HG02763 (cell line): ENCODE data around the gene CD300H.

Experiments used
- ATAC-seq: cut with Tn5 transposase; IDR thresholded peaks from one replicate; pipeline ENCODE4 v1.9.1; 2021; ENCODE audit warnings: mild to moderate bottlenecking, moderate library complexity; ENCODE audit not compliant: unreplicated experiment

Gene CD300H

DNA sequence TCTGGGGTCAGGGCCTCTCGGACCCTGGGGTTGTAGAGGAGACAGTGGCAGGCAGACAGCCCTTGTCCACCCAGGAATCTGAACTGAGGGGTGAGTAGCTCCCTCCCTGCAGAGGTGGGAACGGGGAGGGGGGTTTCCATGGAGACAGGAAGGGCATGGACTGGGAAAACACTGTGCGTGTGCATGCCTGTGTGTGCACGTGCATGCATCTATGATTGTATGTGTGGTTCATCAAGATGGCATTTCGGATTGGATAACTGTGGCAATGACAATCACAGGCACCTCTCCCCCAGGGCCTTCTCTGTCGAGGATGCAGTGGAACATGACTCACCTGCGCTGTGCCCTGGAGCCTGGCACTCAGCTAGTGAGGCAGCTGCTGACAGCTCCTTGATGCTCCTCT, 15.3 kb downstream of the CD300H start:
- no peak for ATAC-seq

DNA sequence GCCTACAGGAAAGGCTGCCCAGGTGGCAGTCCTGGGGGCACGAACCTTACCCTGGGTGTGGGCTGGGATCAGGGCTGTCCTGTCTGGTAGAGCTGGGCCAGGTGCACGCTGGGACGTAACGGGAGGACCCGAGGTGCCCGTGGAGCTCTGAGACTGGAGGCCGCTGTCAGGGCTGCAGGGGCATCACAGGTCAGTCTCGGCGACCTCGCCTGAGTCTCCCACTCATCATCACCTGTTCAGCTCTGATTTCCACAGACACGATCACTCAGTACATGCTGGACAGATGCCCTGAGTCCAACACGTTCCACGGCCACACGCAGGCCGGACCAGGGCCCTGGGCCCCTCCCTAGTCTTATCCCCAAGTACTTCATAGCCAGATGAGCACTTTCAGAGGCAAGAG, 16.7 kb downstream of the CD300H start:
- no peak for ATAC-seq

DNA sequence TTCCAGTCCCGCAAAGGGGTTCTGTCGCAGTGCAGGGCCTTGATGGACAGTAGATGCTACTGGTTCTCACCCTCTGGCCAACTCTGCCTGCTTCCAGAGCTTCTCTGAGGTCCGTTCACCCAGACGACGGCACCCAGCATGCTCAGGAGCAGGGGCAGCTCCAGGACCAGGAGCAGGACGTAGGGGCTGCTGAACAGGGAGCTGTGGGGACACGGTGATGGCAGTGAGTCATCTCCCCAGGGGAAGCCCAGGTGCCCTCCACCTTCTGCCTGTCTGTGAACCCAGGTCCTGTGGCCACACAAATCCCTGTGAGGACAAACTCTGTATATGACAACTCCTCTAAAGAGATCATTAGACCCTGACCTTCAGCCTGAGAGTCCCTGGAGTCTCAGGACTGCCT, 18.0 kb downstream of the CD300H start:
- no peak for ATAC-seq

DNA sequence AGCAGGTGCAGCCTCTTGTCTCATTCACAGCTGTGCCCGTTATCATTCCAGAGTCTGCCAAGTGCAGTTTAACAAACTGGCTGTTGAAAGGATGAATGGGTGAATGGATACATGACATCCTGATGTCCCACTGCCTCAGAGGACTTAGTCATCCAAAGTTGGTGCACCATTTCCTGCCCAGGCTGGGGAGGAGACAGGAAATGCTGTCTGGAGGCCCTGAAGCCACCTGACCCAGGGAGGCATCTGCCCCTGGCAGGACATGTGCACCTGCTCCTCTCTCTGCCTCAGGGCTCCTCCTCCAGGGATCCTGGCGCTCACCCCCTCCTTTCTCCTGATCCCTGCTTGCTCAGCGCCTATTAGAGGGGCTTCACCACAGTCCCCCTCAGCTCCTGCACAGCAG, 19.6 kb downstream of the CD300H start:
- ATAC-seq: no peak

DNA sequence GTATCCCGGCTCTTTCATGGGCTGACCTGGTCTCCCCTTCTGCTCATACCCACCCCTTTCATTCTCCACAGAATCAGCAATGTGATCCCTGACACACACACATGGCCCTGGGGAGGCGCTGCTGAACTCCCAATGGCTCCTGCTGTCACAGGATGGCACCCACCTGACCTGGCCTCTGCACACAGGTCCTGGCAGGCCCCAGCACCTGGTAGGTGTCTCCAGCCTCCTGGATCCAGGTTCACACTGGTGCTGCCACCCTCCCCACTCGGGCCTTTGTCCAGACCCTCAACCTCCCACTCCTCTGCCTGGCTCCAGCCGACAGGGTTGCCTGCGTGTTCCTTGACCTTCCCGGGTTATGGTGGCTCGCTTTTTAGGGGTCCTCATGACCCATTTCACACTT, 20.0 kb downstream of the CD300H start:
- ATAC-seq: no peak

DNA sequence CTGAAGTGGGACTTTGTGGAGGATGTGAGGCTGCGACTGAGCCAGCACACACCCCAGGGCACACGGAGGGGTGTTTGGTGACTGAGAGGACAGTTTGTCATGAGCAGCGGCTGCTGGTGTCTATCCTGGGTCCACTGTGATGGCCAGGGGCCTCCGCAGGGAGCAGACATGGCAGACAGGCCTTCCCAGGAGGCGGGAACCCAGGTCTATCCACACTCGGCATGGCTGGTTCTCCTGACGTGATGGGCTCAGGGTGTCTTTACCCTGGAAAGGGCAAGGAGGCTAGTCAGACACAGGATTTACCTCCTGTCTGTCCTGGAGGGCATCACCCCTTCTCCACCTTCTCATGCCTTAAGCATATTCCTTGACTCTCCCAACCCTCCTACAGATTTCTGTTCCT, 20.7 kb downstream of the CD300H start:
- no peak for ATAC-seq

DNA sequence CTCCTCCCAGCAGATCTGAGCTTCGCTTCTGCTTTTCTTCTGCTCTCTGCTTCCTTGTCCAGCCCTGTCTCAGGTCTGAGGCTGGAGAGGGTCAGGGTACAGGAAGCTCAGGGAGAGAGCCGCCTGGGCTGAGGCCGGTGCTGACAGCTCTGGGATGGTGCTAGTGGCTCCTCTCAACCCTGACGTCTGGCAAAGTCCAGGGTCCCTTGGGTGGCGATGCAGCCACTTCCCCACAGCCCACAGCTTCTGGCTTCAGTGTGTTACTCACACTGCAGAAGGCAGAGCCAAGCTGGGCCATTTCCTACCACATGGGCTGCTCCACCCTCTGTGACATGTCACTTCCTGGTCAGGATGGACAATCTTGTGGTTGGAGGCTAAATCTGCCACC, 21.5 kb downstream of the CD300H start, which contains the start of gene CD300C:
TSS of gene CD300C (minus strand) at position 273 of the 388 bp plus-strand sequence. CDS start 333 bp downstream, outside the sequence.
- no peak for ATAC-seq

DNA sequence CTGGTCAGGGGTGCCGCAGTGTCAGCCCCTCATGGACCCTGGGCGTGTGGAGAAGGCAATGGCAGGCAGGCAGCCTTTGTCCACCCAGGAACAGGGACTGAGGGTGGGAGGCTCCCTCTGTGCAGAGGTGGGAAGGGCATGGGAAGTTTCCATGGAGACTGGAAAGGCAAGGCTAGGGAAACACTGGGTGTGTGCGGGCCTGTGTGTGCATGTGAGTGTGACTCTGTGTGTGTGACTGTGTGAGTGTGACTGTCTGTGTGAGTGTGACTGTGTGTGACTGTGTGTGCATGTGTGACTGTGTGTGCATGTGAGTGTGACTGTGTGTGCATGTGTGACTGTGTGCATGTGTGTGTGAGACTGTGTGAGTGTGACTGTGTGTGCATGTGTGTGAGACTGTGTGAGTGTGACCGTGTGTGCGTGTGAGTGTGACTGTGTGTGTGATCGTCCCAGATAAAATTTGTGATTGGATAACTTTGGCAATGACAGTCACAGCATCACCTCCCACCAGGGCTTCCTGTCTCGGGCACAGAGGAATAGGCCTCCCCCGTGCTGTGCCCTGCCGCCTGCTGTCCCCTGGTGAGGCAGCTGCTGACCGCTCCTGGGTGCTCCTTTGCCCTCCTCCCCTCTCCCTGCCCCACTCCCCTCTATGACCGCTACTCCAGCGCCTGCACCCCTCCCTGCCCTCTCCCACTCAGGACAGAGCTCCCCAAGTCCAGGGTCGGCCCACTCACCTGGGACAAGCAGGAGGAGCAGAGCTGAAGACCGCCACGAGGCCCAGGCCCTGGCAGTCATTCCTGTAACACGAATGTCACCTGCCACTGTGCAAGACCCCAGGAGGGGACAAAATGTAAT, 22.1 kb downstream of the CD300H start:
- ATAC-seq: no peak

DNA sequence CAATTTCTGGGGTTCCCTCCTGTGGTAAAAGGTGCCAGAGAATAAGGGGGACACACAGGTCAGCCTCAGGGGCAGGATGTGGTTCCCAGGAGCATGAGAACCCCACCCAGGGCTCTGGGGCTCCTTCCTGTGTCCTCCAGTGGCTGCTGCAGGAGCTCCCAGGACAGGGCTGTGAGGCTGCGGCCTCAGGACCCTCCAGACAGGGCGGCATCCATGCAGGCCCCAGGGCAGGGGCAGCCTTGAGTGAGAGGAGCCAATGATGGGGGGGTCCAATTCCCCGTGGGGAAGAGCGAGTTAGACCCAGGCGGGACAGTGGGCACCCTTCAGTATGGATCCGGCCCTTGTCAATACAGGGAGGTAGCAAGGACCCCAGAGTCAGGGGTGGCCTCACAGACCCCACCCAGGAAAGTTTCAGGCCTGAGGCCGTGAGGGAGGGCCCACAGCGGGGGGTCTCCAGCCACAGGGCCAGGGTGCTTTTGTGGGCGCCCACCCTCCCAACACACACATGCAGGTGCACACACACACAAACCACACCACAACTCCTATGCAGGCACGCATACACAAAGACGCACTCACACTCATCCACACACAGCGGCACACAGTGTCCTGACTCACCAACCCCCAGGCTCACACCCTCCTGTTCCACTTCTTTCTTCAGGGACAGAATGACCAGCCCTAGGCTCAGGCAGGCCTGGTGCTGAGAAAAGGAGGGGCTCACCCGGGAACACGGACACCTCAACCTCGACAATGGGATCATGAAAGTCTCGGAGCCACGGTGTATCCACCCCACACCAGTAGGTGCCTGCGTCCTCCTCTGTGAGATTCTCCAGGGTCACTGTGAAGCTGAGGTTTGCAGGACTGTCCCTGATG, 23.2 kb downstream of the CD300H start:
- ATAC-seq: no peak

DNA sequence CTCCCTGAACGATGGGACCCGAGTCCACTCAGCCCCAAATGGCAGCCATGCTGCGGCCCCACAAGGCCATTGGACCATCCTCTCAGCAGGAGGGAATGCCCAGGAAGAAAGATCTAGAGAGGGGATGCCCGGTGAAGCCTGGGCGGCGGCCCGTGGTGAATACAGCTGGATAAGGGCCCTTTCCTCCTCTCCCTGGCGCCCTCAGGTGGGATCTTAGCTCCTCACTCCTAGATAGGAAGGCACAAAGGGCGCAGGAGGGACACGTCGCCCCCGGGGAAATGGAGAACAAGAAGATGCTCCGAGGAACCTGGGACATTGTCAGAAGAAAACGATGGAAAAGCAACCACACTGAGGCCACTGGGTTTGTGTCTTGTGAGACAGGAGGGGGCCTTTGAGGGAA, 23.9 kb downstream of the CD300H start:
- no peak for ATAC-seq

DNA sequence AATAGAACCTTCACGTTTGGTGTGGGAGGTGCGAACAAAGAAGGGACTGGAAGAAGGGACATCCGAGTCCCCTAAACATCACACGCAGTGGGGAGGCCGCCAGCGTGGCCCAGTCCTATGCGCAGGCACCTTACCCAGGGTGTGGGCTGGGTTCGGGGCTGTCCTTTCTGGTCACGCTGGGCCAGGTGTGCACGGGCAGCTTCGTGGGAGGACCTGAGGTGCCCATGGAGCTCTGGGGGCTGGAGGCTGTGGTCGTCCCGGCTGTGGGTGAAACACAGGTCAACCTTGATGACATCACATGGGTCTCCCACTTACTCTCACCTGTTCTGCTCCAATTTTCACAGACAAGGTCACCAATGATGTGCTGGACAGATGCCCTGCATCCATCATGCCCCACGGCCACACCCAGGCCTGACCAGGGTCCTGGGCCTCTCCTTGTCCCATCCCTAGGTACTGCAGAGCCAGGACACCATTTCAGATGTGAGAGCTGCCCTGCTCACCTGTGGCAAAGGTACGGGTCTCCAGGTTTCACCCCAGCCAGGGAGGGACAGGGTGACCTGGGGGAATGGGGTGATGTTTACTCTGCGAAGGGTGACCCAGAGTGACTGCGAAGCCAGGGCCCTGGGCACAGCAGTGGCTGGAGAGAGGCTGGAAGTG, 24.5 kb downstream of the CD300H start:
- no peak for ATAC-seq

DNA sequence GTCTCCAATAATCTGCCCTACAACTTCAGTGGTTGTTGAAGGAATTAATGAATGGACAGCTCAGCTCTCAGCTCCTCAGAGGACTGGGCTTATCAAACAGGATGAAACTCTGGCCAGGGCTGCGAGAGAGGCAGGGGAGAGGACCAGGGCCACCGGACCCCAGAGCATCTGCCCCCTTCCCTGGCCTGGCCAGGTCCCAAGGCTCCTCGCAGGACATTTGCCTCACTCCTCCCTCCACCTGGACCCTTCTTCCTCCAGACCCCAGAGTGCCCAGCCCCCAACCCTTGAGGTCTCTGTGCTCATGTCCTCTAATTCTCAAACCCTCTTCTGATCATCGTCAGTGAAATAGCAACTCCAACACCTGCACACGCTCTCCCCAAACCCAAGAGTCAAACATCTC, 25.1 kb downstream of the CD300H start:
- no peak for ATAC-seq

DNA sequence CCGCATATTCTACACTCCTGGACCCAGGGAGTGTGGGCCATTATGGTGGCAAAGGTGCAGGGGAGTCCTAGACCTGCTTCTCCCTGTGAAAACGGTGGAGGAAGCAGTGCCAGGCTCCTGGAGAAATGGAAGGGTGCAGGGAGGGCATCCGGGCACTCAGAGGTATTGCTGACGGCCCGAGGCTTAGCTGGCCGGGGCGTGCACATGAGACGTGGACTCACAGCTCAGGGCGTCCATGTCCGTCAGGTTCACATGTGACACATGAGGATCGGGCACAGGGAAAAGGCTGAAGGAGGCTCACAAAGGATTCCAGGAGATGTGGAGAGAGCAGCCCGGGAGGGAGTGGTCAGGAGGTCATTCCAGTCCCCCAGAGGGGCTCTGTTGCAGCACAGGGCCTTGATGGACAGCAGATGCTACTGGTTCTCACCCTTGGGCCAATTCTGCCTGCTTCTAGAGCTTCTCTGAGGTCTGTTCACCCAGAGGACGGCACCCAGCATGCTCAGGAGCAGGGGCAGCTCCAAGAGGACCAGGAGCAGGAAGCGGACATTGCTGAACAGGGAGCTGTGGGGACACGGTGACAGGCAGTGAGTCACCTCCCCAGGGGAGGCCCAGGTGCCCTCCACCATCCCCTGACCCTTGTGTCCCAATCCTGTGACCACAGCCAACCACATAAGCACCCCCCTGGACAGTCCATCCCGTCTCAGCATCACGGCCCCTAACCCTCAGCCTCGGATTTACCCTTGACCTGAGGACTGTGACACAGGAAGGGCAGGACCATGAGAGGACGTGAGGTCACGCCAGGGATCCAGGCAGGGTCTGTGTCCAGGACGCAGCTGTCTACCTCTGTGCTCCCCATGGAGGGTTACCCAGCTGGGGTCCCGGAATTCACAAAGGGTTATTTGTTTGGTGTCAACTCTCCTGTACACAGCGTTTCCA, 25.9 kb downstream of the CD300H start:
- ATAC-seq: no peak

DNA sequence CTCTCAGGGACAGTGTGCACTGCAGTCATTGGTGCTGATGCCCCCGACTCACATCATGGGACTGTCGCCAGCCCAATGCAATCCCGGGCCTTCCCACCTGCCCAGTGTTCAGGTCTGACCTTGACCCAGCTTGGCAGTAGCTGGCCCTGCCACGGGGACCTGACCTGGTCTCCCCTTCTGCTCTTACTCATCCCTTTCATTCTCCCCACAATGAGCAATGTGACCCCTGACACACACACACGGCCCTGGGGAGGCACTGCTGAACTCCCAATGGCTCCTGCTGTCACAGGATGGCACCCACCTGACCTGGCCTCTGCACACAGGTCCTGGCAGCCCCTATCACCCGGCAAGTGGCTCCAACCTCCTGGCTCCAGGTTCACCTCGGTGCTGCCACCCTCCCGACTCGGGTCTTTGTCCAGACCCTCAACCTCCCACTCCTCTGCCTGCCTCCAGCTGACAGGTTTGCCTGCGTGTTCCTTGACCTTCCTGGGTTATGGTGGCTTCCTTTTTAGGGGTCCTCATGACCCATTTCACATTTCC, 28.0 kb downstream of the CD300H start:
- ATAC-seq: no peak

DNA sequence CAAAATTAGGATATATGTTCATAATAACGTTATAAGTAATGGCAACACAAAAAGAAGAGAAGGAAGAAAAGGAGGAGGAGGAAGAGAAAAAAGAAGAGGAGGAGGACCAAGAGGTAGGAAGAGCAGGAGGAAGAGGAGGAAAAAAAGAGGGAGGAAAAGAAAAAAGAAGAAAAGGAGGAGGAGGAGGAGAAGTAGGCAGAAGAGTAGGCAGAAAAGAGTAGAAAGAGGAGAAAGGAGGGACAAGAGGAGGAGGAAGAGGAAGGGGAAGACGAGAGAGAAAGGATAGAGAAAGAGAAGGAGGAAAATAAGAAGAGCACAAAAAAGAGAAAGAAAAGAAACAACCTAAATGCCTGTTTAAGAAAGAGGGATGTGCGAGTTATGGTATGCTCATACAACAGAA, 30.4 kb downstream of the CD300H start:
- ATAC-seq: no peak

DNA sequence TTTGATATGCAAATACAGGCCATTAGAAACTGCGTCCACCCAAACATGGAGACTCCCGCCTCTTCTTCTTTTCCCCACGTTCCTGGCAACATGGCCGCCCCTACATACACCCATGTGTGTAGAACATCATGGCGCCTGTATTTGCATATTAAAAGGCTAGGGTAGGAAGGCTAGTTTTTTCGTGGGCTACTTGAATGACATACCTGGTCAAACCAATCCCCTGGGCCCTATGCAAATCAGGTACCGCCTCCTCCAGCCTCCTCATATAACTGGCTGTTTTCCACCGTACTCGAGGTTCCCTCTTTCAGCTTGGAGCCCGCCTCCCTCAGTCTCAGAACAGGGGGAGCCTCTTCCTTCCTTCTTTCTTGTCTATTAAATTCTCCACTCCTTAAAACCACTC, 35.2 kb downstream of the CD300H start:
- no peak for ATAC-seq

DNA sequence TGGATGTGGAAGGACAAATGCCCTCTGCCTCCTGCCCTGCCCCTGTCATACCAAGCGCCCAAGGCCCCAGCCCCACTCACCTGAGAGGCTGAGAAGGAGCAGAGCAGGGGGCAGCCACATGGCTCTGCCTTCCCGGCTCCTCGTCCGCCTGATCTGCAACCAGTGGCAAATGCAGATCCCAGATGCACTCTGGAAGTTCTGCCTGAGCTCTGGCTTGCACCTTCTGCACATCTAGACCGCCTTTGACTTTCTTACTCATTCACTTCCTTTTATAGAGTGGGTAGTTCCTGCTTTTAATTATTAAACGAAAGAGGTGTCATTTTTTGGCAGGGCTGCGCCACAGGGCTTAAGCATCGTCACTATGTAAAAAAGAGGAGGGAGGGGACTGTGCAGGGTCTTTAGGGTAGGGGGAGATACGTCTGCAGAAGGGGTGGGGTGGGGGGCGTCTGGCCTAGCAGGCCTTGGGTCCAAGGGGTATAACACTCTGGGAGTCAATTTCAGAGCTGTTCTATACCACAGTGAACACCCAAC, 36.0 kb downstream of the CD300H start, which contains the start of gene CD300LB:
TSS of gene CD300LB (minus strand) at position 245 of the 531 bp plus-strand sequence. CDS start at position 120, 125 bp downstream.
- no peak for ATAC-seq

DNA sequence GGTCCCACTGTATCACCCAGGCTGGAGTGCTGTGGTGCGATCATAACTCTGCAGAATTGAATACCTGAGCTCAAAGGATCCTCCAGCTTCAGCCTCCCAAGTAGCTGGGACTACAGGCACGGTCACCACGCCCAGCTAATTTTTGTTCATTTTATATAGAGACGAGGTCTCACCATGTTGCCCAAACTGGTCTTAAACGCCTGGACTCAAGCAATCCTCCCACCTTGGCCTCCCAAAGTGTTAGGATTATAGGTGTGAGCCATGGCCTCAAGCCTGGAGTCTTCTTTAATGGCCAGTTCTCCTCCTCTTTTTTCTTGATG, 36.5 kb downstream of the CD300H start:
- no peak for ATAC-seq

DNA sequence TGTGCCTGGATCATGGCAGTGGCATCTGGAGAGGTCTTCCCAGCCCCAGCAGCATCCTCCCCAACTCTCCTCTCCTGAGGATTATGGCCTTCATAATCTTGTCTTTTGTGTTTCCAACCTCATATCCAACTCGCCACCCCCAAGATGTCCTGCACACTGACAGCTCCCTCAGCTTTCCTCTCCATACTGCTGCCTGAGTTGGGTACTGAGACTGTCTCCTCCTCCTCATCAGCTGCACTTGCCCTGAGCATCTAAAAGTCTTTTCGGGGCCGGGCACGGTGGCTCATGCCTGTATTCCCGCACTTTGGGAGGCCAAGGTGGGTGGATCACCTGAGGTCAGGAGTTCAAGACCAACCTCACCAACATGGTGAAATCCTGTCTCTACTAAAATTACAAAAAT, 38.1 kb downstream of the CD300H start:
- no peak for ATAC-seq
